ENCODE data around the gene HOXC12.

GRCh38 chr12:54002278-54002914, 47.7 kb downstream of the HOXC12 start:
- TF ChIP-seq, protein P1, sequence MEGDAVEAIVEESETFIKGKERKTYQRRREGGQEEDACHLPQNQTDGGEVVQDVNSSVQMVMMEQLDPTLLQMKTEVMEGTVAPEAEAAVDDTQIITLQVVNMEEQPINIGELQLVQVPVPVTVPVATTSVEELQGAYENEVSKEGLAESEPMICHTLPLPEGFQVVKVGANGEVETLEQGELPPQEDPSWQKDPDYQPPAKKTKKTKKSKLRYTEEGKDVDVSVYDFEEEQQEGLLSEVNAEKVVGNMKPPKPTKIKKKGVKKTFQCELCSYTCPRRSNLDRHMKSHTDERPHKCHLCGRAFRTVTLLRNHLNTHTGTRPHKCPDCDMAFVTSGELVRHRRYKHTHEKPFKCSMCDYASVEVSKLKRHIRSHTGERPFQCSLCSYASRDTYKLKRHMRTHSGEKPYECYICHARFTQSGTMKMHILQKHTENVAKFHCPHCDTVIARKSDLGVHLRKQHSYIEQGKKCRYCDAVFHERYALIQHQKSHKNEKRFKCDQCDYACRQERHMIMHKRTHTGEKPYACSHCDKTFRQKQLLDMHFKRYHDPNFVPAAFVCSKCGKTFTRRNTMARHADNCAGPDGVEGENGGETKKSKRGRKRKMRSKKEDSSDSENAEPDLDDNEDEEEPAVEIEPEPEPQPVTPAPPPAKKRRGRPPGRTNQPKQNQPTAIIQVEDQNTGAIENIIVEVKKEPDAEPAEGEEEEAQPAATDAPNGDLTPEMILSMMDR (IDR thresholded peaks at IDR 0.05), result no peak
- no peak for TF ChIP-seq POLR2A (IDR thresholded peaks at IDR 0.05)

Measured in esophagus squamous epithelium (tissue), 4 donors.